Measurements from ENCODE around the gene C1orf87.
A peak's percentile ranks its signal among the peaks of the same experiment; 100 is the strongest.

C1orf87 gene

GRCh38 chr1:60068393-60069045 lies 5.1 kb downstream of the C1orf87 start:
- POLR2A ChIA-PET, result no interaction called here

GRCh38 chr1:60066001-60066400 lies 7.6 kb downstream of the C1orf87 start:
- no peaks in the 10 kb centered on the region for H3K36me3 ChIP-seq (ENCODE audit: control insufficient read depth in 2 of 2, insufficient read depth in 1 of 2, low read length in 2 of 2)
- H3K27ac ChIP-seq (ENCODE audit: extremely low read depth, low read depth, low read length), result no peak overlapping the region
- no peak for TF ChIP-seq ZNF211 (tag by site-specific recombination; IDR thresholded peaks at IDR 0.05; ENCODE audit: low read depth)
- TF ChIP-seq ZNF510 (tag by site-specific recombination; IDR thresholded peaks at IDR 0.05; ENCODE audit: insufficient replicate concordance), result no peak
- no peak for TF ChIP-seq PRDM1 (tag by site-specific recombination; IDR thresholded peaks at IDR 0.05)
- no peak for TF ChIP-seq ZNF174 (tag by site-specific recombination; IDR thresholded peaks at IDR 0.05)
- TF ChIP-seq ZNF362 (tag by site-specific recombination; IDR thresholded peaks at IDR 0.05), result no peak
- TF ChIP-seq ZSCAN4 (tag by site-specific recombination; IDR thresholded peaks at IDR 0.05), result no peak
- TF ChIP-seq REST (tag by site-specific recombination; IDR thresholded peaks at IDR 0.05), result no peak
- TF ChIP-seq ZNF664 (tag by site-specific recombination; IDR thresholded peaks at IDR 0.05), result no peak
- no peak for TF ChIP-seq ZNF248 (tag by site-specific recombination; IDR thresholded peaks at IDR 0.05)
- TF ChIP-seq ZNF184 (tag by site-specific recombination; IDR thresholded peaks at IDR 0.05), result no peak
- TF ChIP-seq ZFHX2 (tag by site-specific recombination; conservative IDR thresholded peaks at IDR 0.05), result no peak
- no peak for TF ChIP-seq TSHZ1 (tag by site-specific recombination; IDR thresholded peaks at IDR 0.05; ENCODE audit: borderline replicate concordance)
- no peak for TF ChIP-seq ZNF302 (tag by site-specific recombination; IDR thresholded peaks at IDR 0.05; ENCODE audit: low read depth)
- TF ChIP-seq GLIS1 (tag by site-specific recombination; IDR thresholded peaks at IDR 0.05), result no peak
- H3K4me1 ChIP-seq (ENCODE audit: control insufficient read depth, insufficient read depth, low read length), result 0 out of 2 replicates have a peak, but pooled peaks cover 2% of the 10 kb centered on the region
- H3K4me3 ChIP-seq (ENCODE audit: low read depth, low read length), result no peak overlapping the region
- ChIA-PET POLR2A (no interaction called here), CTCF (interaction anchor here (0.7 kb wide), 1 partner anchor 300 kb away, joined by 3 read pairs; no protein-coding TSS in a partner anchor)
- H3K9me3 ChIP-seq (ENCODE audit: control insufficient read depth, insufficient read depth, low read depth, low read length), result no peaks in the 10 kb centered on the region

More at GRCh38 chr1:60068393-60069045, 5.1 kb downstream of the C1orf87 start:
- peak; percentile 28; the same call in 1 of the 2 replicates for TF ChIP-seq ZNF335 (tag by site-specific recombination; conservative IDR thresholded peaks at IDR 0.05)
- TF ChIP-seq ZNF513 (tag by site-specific recombination; IDR thresholded peaks at IDR 0.05), result no peak
- no peaks in the 10 kb centered on the region for H3K36me3 ChIP-seq (ENCODE audit: control insufficient read depth in 2 of 2, insufficient read depth in 1 of 2, low read length in 2 of 2)
- no peaks in the 10 kb centered on the region for H3K9me3 ChIP-seq (ENCODE audit: control insufficient read depth, insufficient read depth, low read depth, low read length)
- H3K27ac ChIP-seq (ENCODE audit: extremely low read depth, low read depth, low read length), result no peak overlapping the region
- CTCF ChIA-PET, result no interaction called here
- 0 out of 2 replicates have a peak, but pooled peaks cover 2% of the 10 kb centered on the region for H3K4me1 ChIP-seq (ENCODE audit: control insufficient read depth, insufficient read depth, low read length)
- H3K4me3 ChIP-seq (ENCODE audit: low read depth, low read length), result no peak overlapping the region

Measured in HEK293 (cell line).